Stimulated activated CD4-positive, alpha-beta T cell treated with anti-CD3 and anti-CD28 coated beads, Interleukin-4, amount 100 ng/mL, for 24 hours (primary cell): ENCODE results near the gene ZDHHC7.
A peak's percentile ranks its signal among the peaks of the same experiment; 100 is the strongest.

ENCODE experiments used
- DNase-seq: peaks from one replicate; pipeline ENCODE4 v3.0.0-alpha.2; 2020

The ZDHHC7 gene

GRCh38 chr16:84933774-84934631, 77.3 kb downstream of the ZDHHC7 start:
- DNase-seq = no peak

DNA sequence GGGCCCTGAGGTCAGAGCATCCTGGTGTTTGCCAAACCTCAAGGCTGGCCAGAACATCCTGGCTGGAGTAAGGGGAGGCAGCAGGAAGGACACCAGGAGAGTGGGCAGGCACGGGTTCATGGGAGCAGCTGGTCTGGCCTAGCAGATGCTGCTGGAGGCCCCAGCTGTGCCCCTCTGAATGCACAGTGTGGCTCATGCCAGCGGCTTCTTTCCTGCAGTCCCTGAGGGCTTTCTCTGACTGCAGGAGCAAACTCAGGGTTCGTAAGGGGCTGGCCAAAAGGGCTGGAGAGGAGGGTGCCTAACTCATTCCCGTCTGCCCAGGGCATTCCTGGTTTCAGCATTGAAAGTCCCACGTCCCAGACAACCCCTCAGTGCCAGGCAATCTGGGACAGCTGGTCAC, 78.7 kb downstream of the ZDHHC7 start:
- DNase-seq = no peak

DNA sequence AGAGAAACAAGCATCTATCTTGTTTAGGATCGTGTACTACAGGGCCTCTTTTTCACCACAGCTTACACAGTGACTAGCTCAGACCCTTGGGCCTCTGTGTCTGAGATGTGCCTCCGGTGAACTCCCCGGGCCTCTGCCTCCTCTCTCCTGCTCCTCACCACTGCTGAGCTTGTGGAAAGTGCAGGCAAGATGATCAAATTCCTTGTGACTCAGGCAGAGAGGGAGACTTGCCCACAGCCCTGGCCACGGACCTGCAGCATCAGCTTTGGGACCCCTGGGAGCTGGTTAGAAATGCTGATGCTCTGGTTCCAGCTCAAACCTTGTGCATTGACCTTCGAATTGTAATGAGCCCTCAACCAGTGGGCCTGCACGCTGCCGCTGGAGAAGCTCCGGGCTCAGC, 79.8 kb downstream of the ZDHHC7 start:
- DNase-seq = no peak

GRCh38 chr16:84931107-84931494, 80.2 kb downstream of the ZDHHC7 start:
- no peak for DNase-seq

GRCh38 chr16:84930298-84931106, 80.8 kb downstream of the ZDHHC7 start:
- no peak for DNase-seq

DNA sequence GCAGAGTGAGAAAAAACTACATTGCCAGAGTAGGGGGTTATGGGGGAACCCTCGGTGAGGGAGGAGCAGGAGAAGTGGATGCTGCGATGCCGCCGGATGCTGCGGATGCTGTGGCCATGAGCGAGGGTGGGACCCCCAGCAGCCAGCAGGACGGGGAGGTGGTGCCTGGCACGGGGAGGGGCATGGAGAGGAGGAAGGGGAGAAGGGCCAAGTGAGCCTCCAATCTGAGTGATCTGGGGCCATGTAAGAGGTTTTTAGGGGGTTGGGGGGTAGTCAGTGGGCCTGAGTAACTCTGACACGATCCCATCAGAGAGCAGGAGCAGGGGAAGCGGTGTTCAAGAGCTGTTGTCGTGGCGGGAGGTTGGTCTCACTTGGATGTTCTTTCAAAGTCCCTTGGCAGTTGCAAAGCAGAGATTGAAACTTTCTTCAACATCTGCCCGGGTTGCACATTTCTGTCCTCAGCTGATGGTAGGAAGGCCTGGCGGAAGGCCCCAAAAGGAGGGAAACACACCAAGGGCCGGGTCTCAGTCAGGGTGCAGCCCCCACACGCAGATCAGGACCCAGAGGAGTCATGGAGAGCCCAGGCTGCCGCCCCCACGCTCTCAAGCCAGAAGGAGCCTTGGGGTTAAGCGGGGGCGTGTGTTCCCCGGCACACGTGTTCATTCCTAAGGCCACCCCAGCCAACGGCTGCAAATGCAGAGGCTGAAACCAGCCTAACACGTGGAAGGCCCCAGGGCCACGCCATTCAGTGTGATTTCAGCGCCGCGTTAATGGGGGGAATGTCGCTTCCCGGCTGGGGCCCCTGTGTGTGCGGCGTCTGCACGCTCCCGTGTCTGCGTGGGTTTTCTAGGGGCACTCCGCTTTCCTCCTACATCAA, 81.7 kb downstream of the ZDHHC7 start:
- DNase-seq = no peak

- DNase-seq = no peak
Observed at GRCh38 chr16:84928679-84929420, 82.5 kb downstream of the ZDHHC7 start.

GRCh38 chr16:84927621-84928591, 83.4 kb downstream of the ZDHHC7 start:
- DNase-seq = no peak

- no peak for DNase-seq
Observed at GRCh38 chr16:84926462-84926861, 84.9 kb downstream of the ZDHHC7 start.

- no peak for DNase-seq
Observed at GRCh38 chr16:84925773-84926372, 85.5 kb downstream of the ZDHHC7 start.

DNA sequence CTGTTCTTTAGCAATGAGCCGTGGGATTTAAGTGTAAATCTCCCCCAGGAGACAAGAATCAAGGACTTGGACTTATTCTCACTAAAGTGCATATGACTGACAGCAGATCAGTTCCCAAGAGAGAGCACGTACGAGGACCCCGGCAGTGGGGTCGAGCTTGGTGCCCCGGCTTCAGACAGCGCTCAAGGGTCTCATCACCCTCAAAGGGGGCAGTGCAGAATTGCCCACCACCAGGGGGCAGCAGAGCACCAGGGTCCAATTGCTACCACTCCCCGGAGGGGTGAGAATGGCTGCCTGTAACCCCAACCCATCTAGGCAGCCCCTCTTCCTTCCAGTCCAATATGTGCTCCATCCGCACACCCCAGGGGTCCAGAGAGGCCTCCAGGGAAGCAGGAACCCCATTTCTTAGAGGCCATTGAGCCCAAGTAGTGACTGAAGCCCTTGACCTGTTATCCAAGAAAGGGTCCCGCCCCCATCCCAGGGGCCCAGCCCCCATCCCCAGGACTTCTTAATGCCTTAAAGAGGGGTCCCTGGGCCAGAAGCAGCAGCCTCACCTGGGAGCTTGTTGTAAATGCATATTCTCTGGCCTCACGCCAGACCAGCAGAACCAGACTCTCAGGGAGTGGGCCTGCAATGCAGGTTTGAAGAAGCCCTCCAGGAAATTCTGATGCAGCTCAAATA, 86.1 kb downstream of the ZDHHC7 start:
- peak; percentile 75 for DNase-seq

GRCh38 chr16:84924331-84925091, 86.8 kb downstream of the ZDHHC7 start:
- DNase-seq = no peak
